HEK293T (cell line): Measurements from ENCODE around the gene NAGLU.

Experiments
- ARNT ChIP-seq: fragments of 450-650 bp; IDR thresholded peaks from 2 replicates; pipeline ENCODE4 v1.6.1; 2017; ENCODE audit warnings: mild to moderate bottlenecking
- BHLHE40 ChIP-seq: fragments of 450-650 bp; IDR thresholded peaks from 2 replicates; pipeline ENCODE4 v1.6.1; 2016; ENCODE audit warnings: mild to moderate bottlenecking, moderate library complexity, borderline replicate concordance
- FOXA1 ChIP-seq: fragments of 450-650 bp; IDR thresholded peaks from 2 replicates; pipeline ENCODE4 v1.6.1; 2016; ENCODE audit warnings: mild to moderate bottlenecking
- FOXK2 ChIP-seq: fragments of 450-650 bp; IDR thresholded peaks from 2 replicates; pipeline ENCODE4 v1.6.1; 2016; ENCODE audit warnings: mild to moderate bottlenecking
- HDGF ChIP-seq: fragments of 450-650 bp; IDR thresholded peaks from 2 replicates; pipeline ENCODE4 v1.6.1; 2017; ENCODE audit warnings: antibody characterized with exemption, borderline replicate concordance
- L3MBTL2 ChIP-seq: fragments of 450-650 bp; conservative IDR thresholded peaks from 2 replicates; pipeline ENCODE4 v1.6.1; 2016; ENCODE audit warnings: mild to moderate bottlenecking
- SP1 ChIP-seq: fragments of 450-650 bp; IDR thresholded peaks from 2 replicates; pipeline ENCODE4 v1.6.1; 2017
- SUZ12 ChIP-seq: fragments of 450-650 bp; IDR thresholded peaks from 2 replicates; pipeline ENCODE4 v1.6.1; 2016; ENCODE audit warnings: mild to moderate bottlenecking
- ZNF384 ChIP-seq: fragments of 450-650 bp; IDR thresholded peaks from 2 replicates; pipeline ENCODE4 v1.6.1; 2016

DNA sequence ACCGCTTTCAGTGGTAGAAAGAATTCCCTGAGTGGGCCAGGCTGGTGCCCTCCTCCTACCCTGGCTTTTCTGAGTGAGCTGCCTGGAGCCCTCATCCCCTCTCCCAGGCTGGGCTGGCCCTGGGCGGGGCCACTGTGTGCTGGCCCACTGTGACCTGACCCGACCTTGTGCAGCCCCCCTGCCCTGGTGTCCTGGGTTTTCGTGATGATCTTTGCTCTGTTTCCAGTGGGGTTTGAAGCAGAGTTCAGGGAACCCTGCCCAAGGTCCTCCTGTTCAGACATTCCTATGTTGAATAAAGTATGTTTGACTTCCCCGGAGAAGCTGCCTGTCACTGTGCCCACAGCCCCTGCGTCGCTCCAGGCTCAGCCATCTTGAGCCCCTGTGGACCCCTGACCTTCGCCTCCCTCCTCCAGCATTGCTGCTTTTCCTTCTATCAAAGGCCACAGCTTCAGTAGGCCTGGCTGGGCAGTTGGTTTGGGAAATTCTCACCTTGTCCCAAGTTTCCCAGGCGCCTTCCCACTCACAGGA lies 13.7 kb upstream of the NAGLU start:
- TF ChIP-seq L3MBTL2 (no peak), SP1 (no peak), FOXK2 (no peak), ZNF384 (no peak), BHLHE40 (no peak), FOXA1 (no peak), ARNT (no peak), HDGF (no peak), SUZ12 (no peak)
